ENCODE measurements around the gene AP5Z1. TPM values are rescaled to one million over a fixed set of nuclear protein-coding genes. Genes with fewer than 3 reads are reported as not detected.

AP5Z1 gene
- total and polyA plus RNA-seq, 2 donors, result 19.2 to 104 TPM

- WGBS, result 12% methylated on average over 31 of the region's 31 CpGs
- peak overlapping the region; percentile 51 to 57 for H3K4me3 ChIP-seq (ENCODE audit: low read length in 2 of 2)
- peaks cover 16 to 63% of the 10 kb centered on the region in 2 donors for H3K4me1 ChIP-seq (ENCODE audit: control insufficient read depth in 2 of 2, insufficient read depth in 2 of 2, low read length in 2 of 2)
- H3K36me3 ChIP-seq (ENCODE audit: control insufficient read depth in 2 of 2, insufficient read depth in 2 of 2, low read length in 1 of 2), result peaks cover 23 to 46% of the 10 kb centered on the region in 2 donors
- DNase-seq (ENCODE audit: low read depth in 6 of 9, low spot score in 9 of 9), result peak; percentile 50 to 92 (median 78)
- H3K9me3 ChIP-seq (ENCODE audit: control insufficient read depth in 2 of 2, insufficient read depth in 1 of 2, low read length in 1 of 2), result peaks cover 0 to 4% of the 10 kb centered on the region in 2 donors
- H3K27ac ChIP-seq (ENCODE audit: low read depth in 1 of 2, low read length in 1 of 2), result peak overlapping the region; percentile 95 to 99
- no peaks in the 10 kb centered on the region for H3K27me3 ChIP-seq (ENCODE audit: control insufficient read depth in 2 of 2, insufficient read depth in 1 of 2, low read length in 1 of 2)
Observed at GRCh38 chr7:4744391-4745264, 30.8 kb upstream of the AP5Z1 start.

- peaks cover 28 to 46% of the 10 kb centered on the region in 2 donors for H3K36me3 ChIP-seq (ENCODE audit: control insufficient read depth in 2 of 2, insufficient read depth in 2 of 2, low read length in 1 of 2)
- H3K27ac ChIP-seq (ENCODE audit: low read depth in 1 of 2, low read length in 1 of 2), result peak overlapping the region; percentile 95 to 99
- WGBS, result 21% methylated on average over 18 of the region's 18 CpGs
- no peaks in the 10 kb centered on the region for H3K27me3 ChIP-seq (ENCODE audit: control insufficient read depth in 2 of 2, insufficient read depth in 1 of 2, low read length in 1 of 2)
- peak overlapping the region; percentile 51 to 57 for H3K4me3 ChIP-seq (ENCODE audit: low read length in 2 of 2)
- peaks cover 0 to 4% of the 10 kb centered on the region in 2 donors for H3K9me3 ChIP-seq (ENCODE audit: control insufficient read depth in 2 of 2, insufficient read depth in 1 of 2, low read length in 1 of 2)
- peak in 2 of 9 donors; percentile 28 to 47 for DNase-seq (ENCODE audit: low read depth in 6 of 9, low spot score in 9 of 9)
- peaks cover 15 to 60% of the 10 kb centered on the region in 2 donors for H3K4me1 ChIP-seq (ENCODE audit: control insufficient read depth in 2 of 2, insufficient read depth in 2 of 2, low read length in 2 of 2)
Observed at GRCh38 chr7:4745265-4745919, 30.0 kb upstream of the AP5Z1 start.

GRCh38 chr7:4745971-4746919 is 29.2 kb upstream of the AP5Z1 start:
- peaks cover 0 to 4% of the 10 kb centered on the region in 2 donors for H3K9me3 ChIP-seq (ENCODE audit: control insufficient read depth in 2 of 2, insufficient read depth in 1 of 2, low read length in 1 of 2)
- H3K4me3 ChIP-seq (ENCODE audit: low read length in 2 of 2), result peak overlapping the region; percentile 51 to 57
- peak overlapping the region; percentile 95 to 99 for H3K27ac ChIP-seq (ENCODE audit: low read depth in 1 of 2, low read length in 1 of 2)
- peak in 3 of 9 donors; percentile 41 to 72 (median 45) for DNase-seq (ENCODE audit: low read depth in 6 of 9, low spot score in 9 of 9)
- H3K27me3 ChIP-seq (ENCODE audit: control insufficient read depth in 2 of 2, insufficient read depth in 1 of 2, low read length in 1 of 2), result no peaks in the 10 kb centered on the region
- peaks cover 24 to 41% of the 10 kb centered on the region in 2 donors for H3K36me3 ChIP-seq (ENCODE audit: control insufficient read depth in 2 of 2, insufficient read depth in 2 of 2, low read length in 1 of 2)
- peaks cover 15 to 60% of the 10 kb centered on the region in 2 donors for H3K4me1 ChIP-seq (ENCODE audit: control insufficient read depth in 2 of 2, insufficient read depth in 2 of 2, low read length in 2 of 2)
- 50% methylated on average over 12 of the region's 12 CpGs for WGBS

GRCh38 chr7:4747013-4747412 is 28.4 kb upstream of the AP5Z1 start:
- Histone ChIP-seq H3K27me3 (ENCODE audit: control insufficient read depth in 2 of 2, insufficient read depth in 1 of 2, low read length in 1 of 2) (no peaks in the 10 kb centered on the region), H3K36me3 (ENCODE audit: control insufficient read depth in 2 of 2, insufficient read depth in 2 of 2, low read length in 1 of 2) (peaks cover 19 to 37% of the 10 kb centered on the region in 2 donors), H3K9me3 (ENCODE audit: control insufficient read depth in 2 of 2, insufficient read depth in 1 of 2, low read length in 1 of 2) (peaks cover 0 to 4% of the 10 kb centered on the region in 2 donors), H3K27ac (ENCODE audit: low read depth in 1 of 2, low read length in 1 of 2) (peak overlapping the region; percentile 33 to 99), H3K4me3 (ENCODE audit: low read length in 2 of 2) (no peak overlapping the region), H3K4me1 (ENCODE audit: control insufficient read depth in 2 of 2, insufficient read depth in 2 of 2, low read length in 2 of 2) (peaks cover 15 to 58% of the 10 kb centered on the region in 2 donors)
- no peak for DNase-seq (ENCODE audit: low read depth in 6 of 9, low spot score in 9 of 9)
- 97% methylated on average over 22 of the region's 22 CpGs for WGBS

- Histone ChIP-seq H3K9me3 (ENCODE audit: control insufficient read depth in 2 of 2, insufficient read depth in 1 of 2, low read length in 1 of 2) (peaks cover 0 to 4% of the 10 kb centered on the region in 2 donors), H3K27me3 (ENCODE audit: control insufficient read depth in 2 of 2, insufficient read depth in 1 of 2, low read length in 1 of 2) (no peaks in the 10 kb centered on the region), H3K27ac (ENCODE audit: low read depth in 1 of 2, low read length in 1 of 2) (no peak overlapping the region), H3K4me3 (ENCODE audit: low read length in 2 of 2) (no peak overlapping the region), H3K4me1 (ENCODE audit: control insufficient read depth in 2 of 2, insufficient read depth in 2 of 2, low read length in 2 of 2) (peaks cover 15 to 50% of the 10 kb centered on the region in 2 donors), H3K36me3 (ENCODE audit: control insufficient read depth in 2 of 2, insufficient read depth in 2 of 2, low read length in 1 of 2) (peaks cover 12 to 29% of the 10 kb centered on the region in 2 donors)
- over 99% methylated on average over 11 of the region's 11 CpGs for WGBS
- DNase-seq (ENCODE audit: low read depth in 6 of 9, low spot score in 9 of 9), result no peak
Observed at GRCh38 chr7:4747746-4748145, 27.7 kb upstream of the AP5Z1 start.

GRCh38 chr7:4748231-4748681 is 27.2 kb upstream of the AP5Z1 start:
- H3K4me1 ChIP-seq (ENCODE audit: control insufficient read depth in 2 of 2, insufficient read depth in 2 of 2, low read length in 2 of 2), result peaks cover 15 to 47% of the 10 kb centered on the region in 2 donors
- H3K4me3 ChIP-seq (ENCODE audit: low read length in 2 of 2), result no peak overlapping the region
- DNase-seq (ENCODE audit: low read depth in 6 of 9, low spot score in 9 of 9), result no peak
- H3K27me3 ChIP-seq (ENCODE audit: control insufficient read depth in 2 of 2, insufficient read depth in 1 of 2, low read length in 1 of 2), result no peaks in the 10 kb centered on the region
- peaks cover 9 to 24% of the 10 kb centered on the region in 2 donors for H3K36me3 ChIP-seq (ENCODE audit: control insufficient read depth in 2 of 2, insufficient read depth in 2 of 2, low read length in 1 of 2)
- no peak overlapping the region for H3K27ac ChIP-seq (ENCODE audit: low read depth in 1 of 2, low read length in 1 of 2)
- 95% methylated on average over 10 of the region's 10 CpGs for WGBS
- peaks cover 0 to 4% of the 10 kb centered on the region in 2 donors for H3K9me3 ChIP-seq (ENCODE audit: control insufficient read depth in 2 of 2, insufficient read depth in 1 of 2, low read length in 1 of 2)

GRCh38 chr7:4749363-4749762 is 26.1 kb upstream of the AP5Z1 start:
- Histone ChIP-seq H3K4me1 (ENCODE audit: control insufficient read depth in 2 of 2, insufficient read depth in 2 of 2, low read length in 2 of 2) (peaks cover 10 to 41% of the 10 kb centered on the region in 2 donors), H3K27me3 (ENCODE audit: control insufficient read depth in 2 of 2, insufficient read depth in 1 of 2, low read length in 1 of 2) (no peaks in the 10 kb centered on the region), H3K36me3 (ENCODE audit: control insufficient read depth in 2 of 2, insufficient read depth in 2 of 2, low read length in 1 of 2) (peaks cover 12 to 26% of the 10 kb centered on the region in 2 donors), H3K4me3 (ENCODE audit: low read length in 2 of 2) (no peak overlapping the region), H3K9me3 (ENCODE audit: control insufficient read depth in 2 of 2, insufficient read depth in 1 of 2, low read length in 1 of 2) (peaks cover 0 to 4% of the 10 kb centered on the region in 2 donors), H3K27ac (ENCODE audit: low read depth in 1 of 2, low read length in 1 of 2) (no peak overlapping the region)
- 95% methylated on average over 14 of the region's 14 CpGs for WGBS
- no peak for DNase-seq (ENCODE audit: low read depth in 6 of 9, low spot score in 9 of 9)

GRCh38 chr7:4749798-4750197 is 25.6 kb upstream of the AP5Z1 start:
- Histone ChIP-seq H3K4me3 (ENCODE audit: low read length in 2 of 2) (no peak overlapping the region), H3K36me3 (ENCODE audit: control insufficient read depth in 2 of 2, insufficient read depth in 2 of 2, low read length in 1 of 2) (peaks cover 17 to 31% of the 10 kb centered on the region in 2 donors), H3K27me3 (ENCODE audit: control insufficient read depth in 2 of 2, insufficient read depth in 1 of 2, low read length in 1 of 2) (no peaks in the 10 kb centered on the region), H3K9me3 (ENCODE audit: control insufficient read depth in 2 of 2, insufficient read depth in 1 of 2, low read length in 1 of 2) (peaks cover 0 to 4% of the 10 kb centered on the region in 2 donors), H3K4me1 (ENCODE audit: control insufficient read depth in 2 of 2, insufficient read depth in 2 of 2, low read length in 2 of 2) (peaks cover 6 to 37% of the 10 kb centered on the region in 2 donors), H3K27ac (ENCODE audit: low read depth in 1 of 2, low read length in 1 of 2) (no peak overlapping the region)
- WGBS, result 94% methylated on average over 15 of the region's 15 CpGs
- no peak for DNase-seq (ENCODE audit: low read depth in 6 of 9, low spot score in 9 of 9)

All from thymus (tissue), 11 donors.